Endodermal cell (in vitro differentiated cells): ENCODE data around the gene SCOC. TPM values are rescaled to one million over a fixed set of nuclear protein-coding genes. Genes with fewer than 3 reads are reported as not detected.

Experiments used
- DNase-seq: peaks from one replicate; pipeline ENCODE4 v3.0.0-alpha.2; 2017
- H3K27ac ChIP-seq: 2 replicates; pipeline ENCODE4 v1.5.1; 2013; ENCODE audit warnings: mild to moderate bottlenecking, low read depth, low read length, moderate library complexity
- H3K27me3 ChIP-seq: 2 replicates; pipeline ENCODE4 v1.6.1; 2013; ENCODE audit warnings: mild to moderate bottlenecking, low read length, moderate library complexity; ENCODE audit not compliant: insufficient read depth, control insufficient read depth, poor library complexity, severe bottlenecking
- H3K36me3 ChIP-seq: 2 replicates; pipeline ENCODE4 v1.7.0; 2013; ENCODE audit warnings: mild to moderate bottlenecking, low read length, moderate library complexity; ENCODE audit not compliant: control insufficient read depth, insufficient read depth
- H3K4me1 ChIP-seq: one replicate; pipeline ENCODE4 v1.7.0; 2013; ENCODE audit warnings: low read length; ENCODE audit not compliant: control insufficient read depth, insufficient read depth
- H3K4me3 ChIP-seq: 2 replicates; pipeline ENCODE4 v1.5.1; 2013; ENCODE audit warnings: mild to moderate bottlenecking, low read length, moderate library complexity
- H3K9ac ChIP-seq: 2 replicates; pipeline ENCODE4 v1.6.1; 2013; ENCODE audit warnings: mild to moderate bottlenecking, low read length, moderate library complexity; ENCODE audit not compliant: poor library complexity, severe bottlenecking; ENCODE audit errors: extremely low read depth
- H3K9me3 ChIP-seq: 2 replicates; pipeline ENCODE4 v1.6.1; 2013; ENCODE audit warnings: mild to moderate bottlenecking, low read length, moderate library complexity; ENCODE audit not compliant: control insufficient read depth
- H3K27ac Mint-ChIP-seq: 2 replicates; pipeline ENCODE4 v1.8.0; 2020; ENCODE audit warnings: mixed read lengths
- H3K27me3 Mint-ChIP-seq: 2 replicates; pipeline ENCODE4 v1.8.0; 2021; ENCODE audit warnings: mild to moderate bottlenecking, mixed read lengths; ENCODE audit not compliant: insufficient read depth
- H3K36me3 Mint-ChIP-seq: 2 replicates; pipeline ENCODE4 v1.8.0; 2020; ENCODE audit warnings: low read depth, mixed read lengths
- H3K4me1 Mint-ChIP-seq: 2 replicates; pipeline ENCODE4 v1.8.0; 2020; ENCODE audit warnings: mixed read lengths
- H3K4me3 Mint-ChIP-seq: 2 replicates; pipeline ENCODE4 v1.8.0; 2020; ENCODE audit warnings: mild to moderate bottlenecking, moderate library complexity, mixed read lengths
- H3K9me3 Mint-ChIP-seq: 2 replicates; pipeline ENCODE4 v1.8.0; 2020; ENCODE audit warnings: mild to moderate bottlenecking, mixed read lengths
- WGBS, 2 experiments: methylation state at CpG; one replicate each; pipeline versions ENCODE4 v1.1.5 to v1.1.7; 2013; ENCODE audit warnings: missing lambda C conversion rate in 2 of 2, mixed read lengths in 1 of 2; ENCODE audit not compliant: insufficient coverage in 1 of 2, insufficient read length in 1 of 2; 5-methylcytosine and 5-hydroxymethylcytosine counted together
- total RNA-seq, 2 donors: library from RNA; stranded (reverse); fragmentation: NEBNext Ultra II Directional in 1 of 2; extraction: Animal tissue kit (Norgen Biotek cat#: 25700) in 1 of 2; gene quantifications; 2 replicates in 1 of 2; 3 replicates in 1 of 2; pipeline ENCODE4 v1.2.1, GENCODE V29; 2021
- TF ChIP-seq, protein P1 (sequence below): fragments of 200-600 bp; sonication (generic); conservative IDR thresholded peaks from 2 replicates; pipeline ENCODE4 v1.5.0; 2021; ENCODE audit warnings: antibody characterized with exemption, mild to moderate bottlenecking

Gene SCOC
- total RNA-seq, 2 donors from 2014 or later = 60.8 to 79.9 TPM

GRCh38 chr4:140363558-140363957, 9.9 kb upstream of the SCOC start:
- Histone ChIP-seq H3K27me3 (peaks cover 6% of the 10 kb centered on the region), H3K9ac (no peak overlapping the region), H3K27ac (no peak overlapping the region), H3K36me3 (no peaks in the 10 kb centered on the region), H3K4me1 (peaks cover 3% of the 10 kb centered on the region), H3K9me3 (no peaks in the 10 kb centered on the region), H3K4me3 (no peak overlapping the region)
- Mint-ChIP-seq H3K27me3 (peaks cover 34% of the 10 kb centered on the region), H3K27ac (no peak overlapping the region), H3K36me3 (no peaks in the 10 kb centered on the region), H3K9me3 (no peaks in the 10 kb centered on the region), H3K4me1 (peaks cover 12% of the 10 kb centered on the region), H3K4me3 (no peak overlapping the region)
- TF ChIP-seq, protein P1, sequence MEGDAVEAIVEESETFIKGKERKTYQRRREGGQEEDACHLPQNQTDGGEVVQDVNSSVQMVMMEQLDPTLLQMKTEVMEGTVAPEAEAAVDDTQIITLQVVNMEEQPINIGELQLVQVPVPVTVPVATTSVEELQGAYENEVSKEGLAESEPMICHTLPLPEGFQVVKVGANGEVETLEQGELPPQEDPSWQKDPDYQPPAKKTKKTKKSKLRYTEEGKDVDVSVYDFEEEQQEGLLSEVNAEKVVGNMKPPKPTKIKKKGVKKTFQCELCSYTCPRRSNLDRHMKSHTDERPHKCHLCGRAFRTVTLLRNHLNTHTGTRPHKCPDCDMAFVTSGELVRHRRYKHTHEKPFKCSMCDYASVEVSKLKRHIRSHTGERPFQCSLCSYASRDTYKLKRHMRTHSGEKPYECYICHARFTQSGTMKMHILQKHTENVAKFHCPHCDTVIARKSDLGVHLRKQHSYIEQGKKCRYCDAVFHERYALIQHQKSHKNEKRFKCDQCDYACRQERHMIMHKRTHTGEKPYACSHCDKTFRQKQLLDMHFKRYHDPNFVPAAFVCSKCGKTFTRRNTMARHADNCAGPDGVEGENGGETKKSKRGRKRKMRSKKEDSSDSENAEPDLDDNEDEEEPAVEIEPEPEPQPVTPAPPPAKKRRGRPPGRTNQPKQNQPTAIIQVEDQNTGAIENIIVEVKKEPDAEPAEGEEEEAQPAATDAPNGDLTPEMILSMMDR = no peak
- DNase-seq = no peak

- DNase-seq = no peak
- Histone ChIP-seq H3K4me1 (no peaks in the 10 kb centered on the region), H3K9me3 (no peaks in the 10 kb centered on the region), H3K9ac (no peak overlapping the region), H3K27ac (no peak overlapping the region), H3K27me3 (peaks cover 6% of the 10 kb centered on the region), H3K4me3 (no peak overlapping the region), H3K36me3 (no peaks in the 10 kb centered on the region)
- no peak overlapping the region for H3K4me3 Mint-ChIP-seq
- peaks cover 4% of the 10 kb centered on the region for H3K4me1 Mint-ChIP-seq
- peaks cover 32% of the 10 kb centered on the region for H3K27me3 Mint-ChIP-seq
- no peaks in the 10 kb centered on the region for H3K9me3 Mint-ChIP-seq
- TF ChIP-seq, protein P1 = no peak
- no peaks in the 10 kb centered on the region for H3K36me3 Mint-ChIP-seq
- H3K27ac Mint-ChIP-seq = no peak overlapping the region
- WGBS, 2 experiments = 91 to 92% methylated on average over 1 to 2 of the region's 2 CpGs
These were observed 5.7 kb upstream of the SCOC start for GRCh38 chr4:140367738-140368137.

- no peaks in the 10 kb centered on the region for H3K9me3 Mint-ChIP-seq
- H3K27ac ChIP-seq = no peak overlapping the region
- no peaks in the 10 kb centered on the region for H3K9me3 ChIP-seq
- no peaks in the 10 kb centered on the region for H3K36me3 ChIP-seq
- no peak overlapping the region for H3K27ac Mint-ChIP-seq
- H3K27me3 Mint-ChIP-seq = peaks cover 30% of the 10 kb centered on the region
- peaks cover 6% of the 10 kb centered on the region for H3K27me3 ChIP-seq
- no peaks in the 10 kb centered on the region for H3K36me3 Mint-ChIP-seq
- no peak overlapping the region for H3K4me3 Mint-ChIP-seq
- H3K4me1 ChIP-seq = no peaks in the 10 kb centered on the region
- TF ChIP-seq, protein P1 = no peak
- no peak overlapping the region for H3K4me3 ChIP-seq
- no peak overlapping the region for H3K9ac ChIP-seq
- DNase-seq = no peak
- H3K4me1 Mint-ChIP-seq = peaks cover 4% of the 10 kb centered on the region
- 83 to 92% methylated on average over 3 of the region's 3 CpGs for WGBS, 2 experiments
These were observed 4.8 kb upstream of the SCOC start for GRCh38 chr4:140368686-140369085.
